T-cell (primary cell): Measurements from ENCODE around the gene SUSD6. TPM values are rescaled to one million over a fixed set of nuclear protein-coding genes. Genes with fewer than 3 reads are reported as not detected.

ENCODE experiments used
- ATAC-seq, 4 experiments: fragments of 200-7000 bp in 3 of 4; fragments of 150-1000 bp in 1 of 4; cut with Tn5 transposase; replicated peaks in 1 of 4; 1 replicate in 3 of 4; 2 replicates in 1 of 4; pipeline ENCODE4 v1.10.0; 2021; ENCODE audit warnings: moderate library complexity in 3 of 4, mild to moderate bottlenecking in 2 of 4, moderate number of reproducible peaks in 1 of 4
- CTCF ChIA-PET, 2 donors: fragments of 300-600 bp; sonication (Branson Sonifier 250); formaldehyde crosslinking; loops; one replicate each; lab custom pipeline; 2022; ENCODE audit warnings: antibody characterized with exemption in 2 of 2; lab: Charles Lee
- POLR2A ChIA-PET, 2 donors: fragments of 300-600 bp; sonication (Branson Sonifier 250); formaldehyde crosslinking; loops; one replicate each; lab custom pipeline; 2022; ENCODE audit warnings: antibody characterized with exemption in 2 of 2; lab: Charles Lee
- DNase-seq, 35 experiments: peaks; one replicate each; pipeline versions ENCODE4 v3.0.0 to v3.0.0-alpha.2; 2013 to 2023
- H3K27ac ChIP-seq: one replicate; pipeline ENCODE4 v1.5.1; 2013; ENCODE audit warnings: low read length
- H3K27me3 ChIP-seq, 2 experiments: replicated peaks in 1 of 2; 1 replicate in 1 of 2; 2 replicates in 1 of 2; pipeline versions ENCODE4 v1.6.1 to v1.7.0; 2013; ENCODE audit warnings: low read length in 1 of 2, mixed read lengths in 1 of 2; ENCODE audit not compliant: control insufficient read depth in 2 of 2, insufficient read depth in 2 of 2; ENCODE audit errors: extremely low read depth in 1 of 2
- H3K36me3 ChIP-seq, 2 donors: 1 replicate in 1 of 2; 2 replicates in 1 of 2; pipeline versions ENCODE4 v1.6.1 to v1.7.0; 2013; ENCODE audit warnings: low read length in 1 of 2; ENCODE audit not compliant: control insufficient read depth in 2 of 2, insufficient read depth in 1 of 2; ENCODE audit errors: extremely low read depth in 1 of 2
- H3K4me1 ChIP-seq, 2 experiments: 1 replicate in 1 of 2; 2 replicates in 1 of 2; pipeline versions ENCODE4 v1.6.1 to v1.7.0; 2013; ENCODE audit warnings: low read length in 2 of 2, mixed read lengths in 1 of 2; ENCODE audit not compliant: insufficient read depth in 2 of 2, control insufficient read depth in 1 of 2; ENCODE audit errors: extremely low read depth in 1 of 2
- H3K4me3 ChIP-seq, 2 donors: 1 replicate in 1 of 2; 2 replicates in 1 of 2; pipeline versions ENCODE4 v1.5.1 to v1.7.0; 2013; ENCODE audit warnings: mild to moderate bottlenecking in 2 of 2, low read length in 1 of 2, moderate library complexity in 1 of 2; ENCODE audit not compliant: control insufficient read depth in 1 of 2; ENCODE audit errors: extremely low read depth in 1 of 2
- H3K9me3 ChIP-seq: 2 replicates; pipeline ENCODE4 v1.7.0; 2013
- H3K27ac Mint-ChIP-seq, 2 donors: one replicate each; pipeline ENCODE4 v1.8.0; 2020 to 2021; ENCODE audit warnings: mild to moderate bottlenecking in 2 of 2, mixed read lengths in 2 of 2
- H3K27me3 Mint-ChIP-seq, 2 donors: one replicate each; pipeline ENCODE4 v1.8.0; 2021 to 2022; ENCODE audit warnings: mixed read lengths in 2 of 2
- H3K36me3 Mint-ChIP-seq: one replicate; pipeline ENCODE4 v1.8.0; 2021; ENCODE audit warnings: mixed read lengths
- H3K4me1 Mint-ChIP-seq, 3 donors: one replicate each; pipeline ENCODE4 v1.8.0; 2020 to 2022; ENCODE audit warnings: mixed read lengths in 3 of 3, mild to moderate bottlenecking in 1 of 3
- H3K4me3 Mint-ChIP-seq, 3 donors: one replicate each; pipeline ENCODE4 v1.8.0; 2020 to 2022; ENCODE audit warnings: mild to moderate bottlenecking in 3 of 3, mixed read lengths in 3 of 3, moderate library complexity in 3 of 3
- H3K9me3 Mint-ChIP-seq, 3 donors: one replicate each; pipeline ENCODE4 v1.8.0; 2020 to 2022; ENCODE audit warnings: mixed read lengths in 3 of 3
- WGBS: methylation state at CpG from one replicate; pipeline ENCODE4 v1.1.5; 2013; ENCODE audit warnings: missing lambda C conversion rate; ENCODE audit not compliant: insufficient coverage; 5-methylcytosine and 5-hydroxymethylcytosine counted together
- total RNA-seq, 35 experiments: library from RNA in 6 of 35; stranded (reverse) in 6 of 35; fragments of 120-200 nt in 1 of 35; gene quantifications; one replicate each; pipeline versions ENCODE4 v1.2.1 to v1.2.4 and lab custom pipeline; 2013 to 2026

SUSD6 gene
- total RNA-seq, 5 donors from 2014 or later (not counting 1 experiment from before 2014, with no cell fraction given), result 53.5 to 75.5 (median 60.4) TPM

DNA sequence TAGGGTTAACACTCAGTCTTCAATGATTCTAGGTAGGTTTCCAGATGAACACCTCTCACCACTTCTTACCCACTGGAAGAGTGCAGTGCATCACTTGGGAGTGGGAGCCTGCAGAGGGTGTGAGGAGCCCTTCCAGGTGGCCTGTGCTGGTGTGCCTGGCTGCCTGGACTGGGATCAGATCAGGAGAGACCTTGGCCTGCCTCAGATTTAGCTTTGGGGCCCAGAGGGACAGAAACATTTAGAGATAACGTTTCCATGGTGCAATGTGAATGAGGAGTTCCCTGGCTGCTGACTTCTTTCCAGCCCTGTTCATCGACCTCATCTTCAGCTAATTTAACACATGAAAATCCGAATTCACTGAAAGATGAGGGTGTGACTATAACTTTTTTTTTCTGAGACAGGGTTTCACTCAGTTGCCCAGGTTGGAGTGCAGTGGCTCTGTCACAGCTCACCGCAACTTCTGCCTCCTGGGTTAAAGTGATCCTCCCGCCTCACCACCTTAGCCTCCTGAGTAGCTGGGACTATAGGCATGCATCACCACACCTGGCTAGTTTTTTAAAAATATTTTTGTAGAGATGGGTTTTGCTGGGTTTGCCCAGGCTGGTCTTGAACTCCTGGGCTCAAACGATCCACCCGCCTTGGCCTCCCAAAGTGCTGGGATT lies 53.6 kb downstream of the SUSD6 start:
- H3K36me3 Mint-ChIP-seq, result peaks cover 44% of the 10 kb centered on the region
- H3K4me1 ChIP-seq, result peaks cover 18 to 40% of the 10 kb centered on the region in 2 experiments
- no peaks in the 10 kb centered on the region for H3K27me3 Mint-ChIP-seq
- ChIA-PET CTCF (no interaction called here), POLR2A (no interaction called here)
- peak overlapping the region; percentile 69 to 70 for H3K27ac Mint-ChIP-seq
- no peak overlapping the region for H3K4me3 Mint-ChIP-seq
- peaks cover 0 to 3% (median 2%) of the 10 kb centered on the region in 3 donors for H3K9me3 Mint-ChIP-seq
- WGBS, result 100% methylated on average over 1 of the region's 7 CpGs
- H3K27me3 ChIP-seq, result no peaks in the 10 kb centered on the region
- H3K9me3 ChIP-seq, result no peaks in the 10 kb centered on the region
- no peak for DNase-seq
- H3K4me1 Mint-ChIP-seq, result peaks cover 92 to 96% (median 93%) of the 10 kb centered on the region in 3 donors
- no peak overlapping the region for H3K27ac ChIP-seq
- H3K36me3 ChIP-seq, result peaks cover 4 to 5% of the 10 kb centered on the region in 2 donors
- no peak overlapping the region for H3K4me3 ChIP-seq
- ATAC-seq, result no peak

DNA sequence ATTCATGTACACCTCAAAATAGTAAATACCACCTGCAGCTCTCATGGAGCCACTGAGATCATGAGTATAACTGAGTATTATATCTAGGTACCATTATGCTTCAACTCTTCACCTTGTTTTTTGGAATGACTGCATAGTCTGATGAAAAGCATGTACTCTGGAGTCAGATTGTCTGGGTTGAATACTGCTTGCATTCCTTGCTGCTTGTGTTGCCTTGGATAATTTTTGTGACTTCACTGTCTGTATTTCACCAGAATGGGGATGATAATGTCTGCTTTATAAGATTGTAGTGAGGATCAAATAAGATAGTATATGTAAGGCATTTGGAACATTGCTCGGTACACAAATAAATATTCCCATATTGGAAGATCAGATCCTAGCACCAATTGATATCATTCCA lies 54.2 kb downstream of the SUSD6 start:
- no CpG with 5 or more reads among the region's 1 CpG for WGBS
- H3K9me3 ChIP-seq, result no peaks in the 10 kb centered on the region
- H3K9me3 Mint-ChIP-seq, result peaks cover 0 to 3% (median 2%) of the 10 kb centered on the region in 3 donors
- no peak overlapping the region for H3K4me3 ChIP-seq
- ChIA-PET POLR2A (no interaction called here), CTCF (no interaction called here)
- no peak overlapping the region for H3K4me3 Mint-ChIP-seq
- H3K27me3 Mint-ChIP-seq, result no peaks in the 10 kb centered on the region
- peaks cover 40% of the 10 kb centered on the region for H3K36me3 Mint-ChIP-seq
- peaks cover 17 to 41% of the 10 kb centered on the region in 2 experiments for H3K4me1 ChIP-seq
- H3K4me1 Mint-ChIP-seq, result peaks cover 92 to 96% (median 93%) of the 10 kb centered on the region in 3 donors
- no peak overlapping the region for H3K27ac ChIP-seq
- H3K27me3 ChIP-seq, result no peaks in the 10 kb centered on the region
- ATAC-seq (no peak), DNase-seq (no peak)
- peaks cover 0 to 5% of the 10 kb centered on the region in 2 donors for H3K36me3 ChIP-seq
- peak overlapping the region; percentile 61 to 70 for H3K27ac Mint-ChIP-seq

DNA sequence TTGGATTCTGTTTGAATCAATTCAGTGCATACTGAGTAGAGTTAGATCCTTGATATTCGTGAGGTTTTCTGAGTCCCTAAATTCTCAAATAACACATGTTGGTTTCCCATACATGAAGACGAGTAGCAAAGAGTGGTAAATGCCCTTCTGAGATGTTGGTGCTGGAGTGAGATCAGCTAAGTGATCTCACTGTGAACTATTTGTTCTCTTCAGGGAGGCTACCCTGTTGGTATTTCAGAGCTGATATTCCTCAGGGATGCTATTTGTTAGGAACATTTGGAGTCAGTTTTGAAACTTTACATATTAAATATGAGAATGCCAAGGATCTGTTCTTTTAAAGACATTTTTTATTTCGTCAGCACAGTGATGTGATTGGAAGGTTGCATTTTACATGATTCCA lies 54.7 kb downstream of the SUSD6 start:
- peaks cover 92 to 96% (median 93%) of the 10 kb centered on the region in 3 donors for H3K4me1 Mint-ChIP-seq
- H3K36me3 ChIP-seq, result peaks cover 0 to 5% of the 10 kb centered on the region in 2 donors
- H3K4me3 ChIP-seq, result no peak overlapping the region
- no peak for DNase-seq
- H3K9me3 Mint-ChIP-seq, result peaks cover 0 to 3% (median 2%) of the 10 kb centered on the region in 3 donors
- no peak overlapping the region for H3K4me3 Mint-ChIP-seq
- peak overlapping the region; percentile 61 to 70 for H3K27ac Mint-ChIP-seq
- no peaks in the 10 kb centered on the region for H3K27me3 Mint-ChIP-seq
- no peak for ATAC-seq
- 100% methylated on average over 1 of the region's 3 CpGs for WGBS
- H3K9me3 ChIP-seq, result no peaks in the 10 kb centered on the region
- peaks cover 18 to 41% of the 10 kb centered on the region in 2 experiments for H3K4me1 ChIP-seq
- CTCF ChIA-PET, result no interaction called here
- peaks cover 40% of the 10 kb centered on the region for H3K36me3 Mint-ChIP-seq
- no peak overlapping the region for H3K27ac ChIP-seq
- H3K27me3 ChIP-seq, result no peaks in the 10 kb centered on the region
- POLR2A ChIA-PET, result no interaction called here

DNA sequence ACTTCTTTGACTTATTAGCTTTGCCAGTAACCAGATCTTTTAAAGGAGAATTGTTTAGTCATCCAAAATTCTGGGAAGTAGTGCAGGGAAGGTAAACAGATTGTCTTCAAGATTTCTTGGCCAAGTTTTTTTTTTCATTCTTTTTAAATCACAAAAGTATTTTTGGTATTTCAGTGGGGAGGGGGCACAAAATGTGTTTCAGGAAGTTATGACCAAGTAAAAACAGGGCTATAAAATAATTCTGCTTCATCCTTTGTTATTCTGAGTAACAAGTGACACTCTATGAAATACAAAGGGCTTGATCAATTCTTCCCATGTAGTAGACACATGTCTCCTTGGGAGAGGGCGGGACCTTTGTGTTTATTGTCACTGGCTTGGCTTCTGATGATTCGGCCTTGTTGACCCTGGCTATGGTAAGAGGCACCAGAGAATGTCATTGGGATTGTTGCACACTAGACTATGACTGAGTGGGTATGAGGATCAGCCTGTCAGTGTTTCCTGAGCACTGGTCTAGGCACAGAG lies 55.4 kb downstream of the SUSD6 start:
- Mint-ChIP-seq H3K36me3 (peaks cover 38% of the 10 kb centered on the region), H3K27me3 (no peaks in the 10 kb centered on the region), H3K4me1 (peaks cover 92 to 96% (median 93%) of the 10 kb centered on the region in 3 donors), H3K27ac (peak overlapping the region; percentile 77 to 85), H3K9me3 (peaks cover 0 to 3% (median 2%) of the 10 kb centered on the region in 3 donors), H3K4me3 (peak overlapping the region; percentile 59 to 65 (median 63))
- ChIA-PET POLR2A (interaction anchor here (0.6 kb wide), 2 partner anchors 13 to 16 kb away, joined by 3 read pairs; no protein-coding TSS in a partner anchor), CTCF (no interaction called here)
- Histone ChIP-seq H3K36me3 (peaks cover 0 to 5% of the 10 kb centered on the region in 2 donors), H3K4me3 (no peak overlapping the region), H3K27me3 (no peaks in the 10 kb centered on the region), H3K27ac (peak overlapping the region; percentile 20), H3K9me3 (no peaks in the 10 kb centered on the region), H3K4me1 (peaks cover 18 to 46% of the 10 kb centered on the region in 2 experiments)
- ATAC-seq (no peak), DNase-seq (no peak)
- WGBS, result 86% methylated on average over 2 of the region's 2 CpGs

DNA sequence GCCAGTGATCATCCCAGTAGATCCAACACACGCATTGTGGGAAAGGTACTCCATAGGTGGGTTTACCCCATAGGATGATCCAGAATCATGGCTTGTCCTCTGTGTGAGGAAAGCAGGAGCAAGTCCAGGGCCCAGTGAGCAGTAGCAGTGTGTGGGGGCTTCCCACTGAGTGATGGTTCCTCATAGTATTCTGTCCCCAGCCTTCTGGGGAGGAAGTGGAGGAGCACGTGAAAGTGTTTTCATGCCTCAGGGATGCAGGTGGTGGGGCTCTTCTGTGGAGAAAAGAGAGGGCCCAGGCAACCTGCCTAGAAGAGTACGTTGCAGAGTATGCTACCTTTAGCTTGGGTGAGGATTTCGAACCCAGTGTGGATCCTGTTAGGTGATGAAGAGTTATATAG lies 56.5 kb downstream of the SUSD6 start:
- Histone ChIP-seq H3K4me1 (peaks cover 26 to 54% of the 10 kb centered on the region in 2 experiments), H3K4me3 (no peak overlapping the region), H3K9me3 (no peaks in the 10 kb centered on the region), H3K27ac (peak overlapping the region; percentile 17), H3K27me3 (no peaks in the 10 kb centered on the region), H3K36me3 (peaks cover 0 to 5% of the 10 kb centered on the region in 2 donors)
- Mint-ChIP-seq H3K4me1 (peaks cover 93 to 96% (median 93%) of the 10 kb centered on the region in 3 donors), H3K36me3 (peaks cover 34% of the 10 kb centered on the region), H3K9me3 (peaks cover 0 to 3% (median 2%) of the 10 kb centered on the region in 3 donors), H3K27me3 (no peaks in the 10 kb centered on the region), H3K4me3 (peak overlapping the region; percentile 42 to 65 (median 63)), H3K27ac (peak overlapping the region; percentile 77 to 85)
- peak in 2 of 4 experiments; percentile 6 to 15 for ATAC-seq
- ChIA-PET POLR2A (interaction anchor here in 1 of 2 donors (0.6 to 1.2 kb wide), 3 partner anchors 10 to 27 kb away, joined by 4 to 5 read pairs (median 4); no protein-coding TSS in a partner anchor), CTCF (interaction anchor here (0.7 to 1.0 kb wide), 2 partner anchors 43 to 83 kb away, joined by 3 read pairs; no protein-coding TSS in a partner anchor)
- WGBS, result 31% methylated on average over 2 of the region's 4 CpGs
- no peak for DNase-seq

DNA sequence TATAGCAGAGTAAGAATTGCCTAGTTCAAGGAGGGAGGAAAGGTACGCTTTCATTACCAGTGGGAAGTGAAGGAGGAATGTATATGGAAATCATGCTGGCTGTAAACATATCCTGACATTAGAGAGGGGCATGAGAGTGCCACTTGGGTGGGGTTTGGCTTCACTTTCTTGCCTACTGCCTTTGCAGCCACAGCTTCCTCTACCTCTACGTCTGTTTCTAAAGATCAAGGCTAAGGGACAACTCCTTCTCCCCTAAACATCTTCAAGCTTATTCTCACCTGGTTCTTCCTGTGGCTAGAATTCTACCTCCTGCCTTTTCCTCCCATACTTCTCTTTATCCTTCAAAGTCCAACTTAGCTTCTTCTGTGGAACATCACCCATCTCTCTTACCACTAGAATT lies 58.0 kb downstream of the SUSD6 start:
- peaks cover 0 to 3% (median 2%) of the 10 kb centered on the region in 3 donors for H3K9me3 Mint-ChIP-seq
- Histone ChIP-seq H3K4me1 (peaks cover 30 to 66% of the 10 kb centered on the region in 2 experiments), H3K27me3 (no peaks in the 10 kb centered on the region), H3K9me3 (no peaks in the 10 kb centered on the region), H3K36me3 (peaks cover 0 to 5% of the 10 kb centered on the region in 2 donors), H3K4me3 (no peak overlapping the region), H3K27ac (no peak overlapping the region)
- no peaks in the 10 kb centered on the region for H3K27me3 Mint-ChIP-seq
- DNase-seq (no peak), ATAC-seq (peak in 2 of 4 experiments; percentile 40 to 52)
- H3K4me3 Mint-ChIP-seq, result peak overlapping the region in 1 of 3 donors; percentile 63
- 40% methylated on average over 2 of the region's 2 CpGs for WGBS
- peak overlapping the region; percentile 74 to 86 for H3K27ac Mint-ChIP-seq
- ChIA-PET POLR2A (interaction anchor here in 1 of 2 donors (0.8 to 1.0 kb wide), 2 partner anchors 23 to 34 kb away, joined by 3 read pairs; no protein-coding TSS in a partner anchor), CTCF (interaction anchor here (0.5 to 1.2 kb wide), 3 partner anchors 60 to 79 kb away, joined by 3 to 4 read pairs (median 3); no protein-coding TSS in a partner anchor)
- H3K4me1 Mint-ChIP-seq, result peaks cover 93 to 98% (median 94%) of the 10 kb centered on the region in 3 donors
- H3K36me3 Mint-ChIP-seq, result peaks cover 24% of the 10 kb centered on the region
